ENCODE data around the gene C7orf33. TPM values are rescaled to one million over a fixed set of nuclear protein-coding genes. Genes with fewer than 3 reads are reported as not detected.
"Not testable (repeated sequence)": the region's sequence is repeated elsewhere in the genome, so short reads cannot be mapped to it uniquely, and the experiment has no call there.

Gene C7orf33
- total and polyA plus RNA-seq, 4 donors: not detected

DNA sequence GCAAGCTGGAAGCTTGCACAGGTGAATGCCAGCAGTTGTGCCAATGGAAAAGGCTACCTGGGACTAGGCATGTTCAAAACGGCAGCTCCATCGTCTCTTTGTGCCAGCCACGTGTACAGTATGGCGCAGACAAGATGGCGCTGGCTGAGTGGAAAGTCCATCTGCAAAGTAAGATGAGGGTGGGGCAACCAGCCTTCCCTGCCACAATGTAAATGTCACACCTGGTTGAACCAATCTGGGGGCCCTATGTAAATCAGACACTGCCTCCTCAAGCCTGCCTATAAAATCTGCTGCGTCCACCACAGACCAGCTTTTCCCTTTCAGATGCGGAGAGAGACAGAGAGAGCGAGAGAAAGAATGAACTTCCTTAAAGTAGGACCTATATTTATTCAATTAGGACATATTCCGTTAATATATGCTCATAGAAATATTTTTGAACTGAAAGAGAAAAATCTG is 18.5 kb upstream of the C7orf33 start:
- 92% methylated on average over 9 of the region's 9 CpGs for WGBS
- Histone ChIP-seq H3K9ac (ENCODE audit: low read depth in 1 of 2, low read length in 2 of 2) (no peak overlapping the region), H3K4me3 (ENCODE audit: low read depth in 1 of 3, low read length in 3 of 3) (no peak overlapping the region), H3K27ac (ENCODE audit: low read depth in 1 of 2, low read length in 2 of 2) (no peak overlapping the region), H3K36me3 (ENCODE audit: control insufficient read depth in 4 of 4, insufficient read depth in 3 of 4, low read depth in 1 of 4, low read length in 3 of 4) (no peaks in the 10 kb centered on the region), H3K9me3 (ENCODE audit: control insufficient read depth in 4 of 4, low read length in 3 of 4) (no peaks in the 10 kb centered on the region), H3K4me1 (ENCODE audit: control insufficient read depth in 4 of 4, insufficient read depth in 4 of 4, low read length in 3 of 4) (peaks cover 0 to 1% (median under 1%) of the 10 kb centered on the region in 4 donors), H3K27me3 (ENCODE audit: control insufficient read depth in 4 of 4, insufficient read depth in 4 of 4, low read length in 3 of 4) (no peaks in the 10 kb centered on the region)
- TF ChIP-seq, protein P1, sequence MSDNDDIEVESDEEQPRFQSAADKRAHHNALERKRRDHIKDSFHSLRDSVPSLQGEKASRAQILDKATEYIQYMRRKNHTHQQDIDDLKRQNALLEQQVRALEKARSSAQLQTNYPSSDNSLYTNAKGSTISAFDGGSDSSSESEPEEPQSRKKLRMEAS (IDR thresholded peaks at IDR 0.05): no peak
- no peak for TF ChIP-seq SP1 (IDR thresholded peaks at IDR 0.05)
- no peak for TF ChIP-seq RAD21 (IDR thresholded peaks at IDR 0.05)
- TF ChIP-seq, protein P2, sequence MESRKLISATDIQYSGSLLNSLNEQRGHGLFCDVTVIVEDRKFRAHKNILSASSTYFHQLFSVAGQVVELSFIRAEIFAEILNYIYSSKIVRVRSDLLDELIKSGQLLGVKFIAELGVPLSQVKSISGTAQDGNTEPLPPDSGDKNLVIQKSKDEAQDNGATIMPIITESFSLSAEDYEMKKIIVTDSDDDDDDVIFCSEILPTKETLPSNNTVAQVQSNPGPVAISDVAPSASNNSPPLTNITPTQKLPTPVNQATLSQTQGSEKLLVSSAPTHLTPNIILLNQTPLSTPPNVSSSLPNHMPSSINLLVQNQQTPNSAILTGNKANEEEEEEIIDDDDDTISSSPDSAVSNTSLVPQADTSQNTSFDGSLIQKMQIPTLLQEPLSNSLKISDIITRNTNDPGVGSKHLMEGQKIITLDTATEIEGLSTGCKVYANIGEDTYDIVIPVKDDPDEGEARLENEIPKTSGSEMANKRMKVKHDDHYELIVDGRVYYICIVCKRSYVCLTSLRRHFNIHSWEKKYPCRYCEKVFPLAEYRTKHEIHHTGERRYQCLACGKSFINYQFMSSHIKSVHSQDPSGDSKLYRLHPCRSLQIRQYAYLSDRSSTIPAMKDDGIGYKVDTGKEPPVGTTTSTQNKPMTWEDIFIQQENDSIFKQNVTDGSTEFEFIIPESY (IDR thresholded peaks at IDR 0.05): no peak
- TF ChIP-seq EGR1 (IDR thresholded peaks at IDR 0.05; ENCODE audit: low read depth in 2 of 2): no peak
- TF ChIP-seq, protein P3, sequence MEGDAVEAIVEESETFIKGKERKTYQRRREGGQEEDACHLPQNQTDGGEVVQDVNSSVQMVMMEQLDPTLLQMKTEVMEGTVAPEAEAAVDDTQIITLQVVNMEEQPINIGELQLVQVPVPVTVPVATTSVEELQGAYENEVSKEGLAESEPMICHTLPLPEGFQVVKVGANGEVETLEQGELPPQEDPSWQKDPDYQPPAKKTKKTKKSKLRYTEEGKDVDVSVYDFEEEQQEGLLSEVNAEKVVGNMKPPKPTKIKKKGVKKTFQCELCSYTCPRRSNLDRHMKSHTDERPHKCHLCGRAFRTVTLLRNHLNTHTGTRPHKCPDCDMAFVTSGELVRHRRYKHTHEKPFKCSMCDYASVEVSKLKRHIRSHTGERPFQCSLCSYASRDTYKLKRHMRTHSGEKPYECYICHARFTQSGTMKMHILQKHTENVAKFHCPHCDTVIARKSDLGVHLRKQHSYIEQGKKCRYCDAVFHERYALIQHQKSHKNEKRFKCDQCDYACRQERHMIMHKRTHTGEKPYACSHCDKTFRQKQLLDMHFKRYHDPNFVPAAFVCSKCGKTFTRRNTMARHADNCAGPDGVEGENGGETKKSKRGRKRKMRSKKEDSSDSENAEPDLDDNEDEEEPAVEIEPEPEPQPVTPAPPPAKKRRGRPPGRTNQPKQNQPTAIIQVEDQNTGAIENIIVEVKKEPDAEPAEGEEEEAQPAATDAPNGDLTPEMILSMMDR (IDR thresholded peaks at IDR 0.05; ENCODE audit: low read depth, low read length, missing input control): no peak
- TF ChIP-seq, protein P4, sequence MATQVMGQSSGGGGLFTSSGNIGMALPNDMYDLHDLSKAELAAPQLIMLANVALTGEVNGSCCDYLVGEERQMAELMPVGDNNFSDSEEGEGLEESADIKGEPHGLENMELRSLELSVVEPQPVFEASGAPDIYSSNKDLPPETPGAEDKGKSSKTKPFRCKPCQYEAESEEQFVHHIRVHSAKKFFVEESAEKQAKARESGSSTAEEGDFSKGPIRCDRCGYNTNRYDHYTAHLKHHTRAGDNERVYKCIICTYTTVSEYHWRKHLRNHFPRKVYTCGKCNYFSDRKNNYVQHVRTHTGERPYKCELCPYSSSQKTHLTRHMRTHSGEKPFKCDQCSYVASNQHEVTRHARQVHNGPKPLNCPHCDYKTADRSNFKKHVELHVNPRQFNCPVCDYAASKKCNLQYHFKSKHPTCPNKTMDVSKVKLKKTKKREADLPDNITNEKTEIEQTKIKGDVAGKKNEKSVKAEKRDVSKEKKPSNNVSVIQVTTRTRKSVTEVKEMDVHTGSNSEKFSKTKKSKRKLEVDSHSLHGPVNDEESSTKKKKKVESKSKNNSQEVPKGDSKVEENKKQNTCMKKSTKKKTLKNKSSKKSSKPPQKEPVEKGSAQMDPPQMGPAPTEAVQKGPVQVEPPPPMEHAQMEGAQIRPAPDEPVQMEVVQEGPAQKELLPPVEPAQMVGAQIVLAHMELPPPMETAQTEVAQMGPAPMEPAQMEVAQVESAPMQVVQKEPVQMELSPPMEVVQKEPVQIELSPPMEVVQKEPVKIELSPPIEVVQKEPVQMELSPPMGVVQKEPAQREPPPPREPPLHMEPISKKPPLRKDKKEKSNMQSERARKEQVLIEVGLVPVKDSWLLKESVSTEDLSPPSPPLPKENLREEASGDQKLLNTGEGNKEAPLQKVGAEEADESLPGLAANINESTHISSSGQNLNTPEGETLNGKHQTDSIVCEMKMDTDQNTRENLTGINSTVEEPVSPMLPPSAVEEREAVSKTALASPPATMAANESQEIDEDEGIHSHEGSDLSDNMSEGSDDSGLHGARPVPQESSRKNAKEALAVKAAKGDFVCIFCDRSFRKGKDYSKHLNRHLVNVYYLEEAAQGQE (IDR thresholded peaks at IDR 0.05): no peak
- TF ChIP-seq, protein P5, sequence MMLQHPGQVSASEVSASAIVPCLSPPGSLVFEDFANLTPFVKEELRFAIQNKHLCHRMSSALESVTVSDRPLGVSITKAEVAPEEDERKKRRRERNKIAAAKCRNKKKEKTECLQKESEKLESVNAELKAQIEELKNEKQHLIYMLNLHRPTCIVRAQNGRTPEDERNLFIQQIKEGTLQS (IDR thresholded peaks at IDR 0.05): no peak
- no peak for TF ChIP-seq FOXA2 (IDR thresholded peaks at IDR 0.05)
- TF ChIP-seq TAF1 (conservative IDR thresholded peaks at IDR 0.05): no peak
- TF ChIP-seq GABPA (IDR thresholded peaks at IDR 0.05 in 1 of 2, conservative IDR thresholded peaks at IDR 0.05 in 1 of 2): no peak
- no peak for TF ChIP-seq JUND (IDR thresholded peaks at IDR 0.05)
- no peak for TF ChIP-seq FOXA1 (IDR thresholded peaks at IDR 0.05)
- no peak for TF ChIP-seq HNF4A (conservative IDR thresholded peaks at IDR 0.05)
- TF ChIP-seq NR2F2 (IDR thresholded peaks at IDR 0.05): no peak
- TF ChIP-seq HNF4G (IDR thresholded peaks at IDR 0.05): no peak
- no peak for TF ChIP-seq YY1 (IDR thresholded peaks at IDR 0.05)
- TF ChIP-seq RXRA (IDR thresholded peaks at IDR 0.05): no peak
- DNase-seq (ENCODE audit: low spot score): no peak

DNA sequence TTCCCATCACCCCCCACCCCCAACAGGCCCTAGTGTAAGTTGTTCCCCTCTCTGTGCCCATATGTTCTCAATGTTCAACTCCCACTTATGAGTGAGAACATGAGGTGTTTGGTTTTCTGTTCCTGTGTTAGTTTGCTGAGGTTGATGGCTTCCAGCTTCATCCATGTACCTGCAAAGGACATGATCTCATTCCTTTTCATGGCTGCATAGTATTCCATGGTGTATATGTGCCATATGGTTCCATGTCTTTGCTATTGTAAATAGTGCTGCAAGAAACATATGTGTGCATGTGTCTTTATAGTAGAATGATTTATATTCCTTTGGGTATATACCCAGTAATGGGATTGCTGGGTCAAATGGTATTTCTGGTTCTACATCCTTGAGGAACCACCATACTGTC is 17.0 kb upstream of the C7orf33 start:
- not testable (repeated sequence) for H3K27me3 ChIP-seq (ENCODE audit: control insufficient read depth in 4 of 4, insufficient read depth in 4 of 4, low read length in 3 of 4); DNase-seq (ENCODE audit: low spot score); H3K9ac ChIP-seq (ENCODE audit: low read depth in 1 of 2, low read length in 2 of 2); H3K4me1 ChIP-seq (ENCODE audit: control insufficient read depth in 4 of 4, insufficient read depth in 4 of 4, low read length in 3 of 4); H3K27ac ChIP-seq (ENCODE audit: low read depth in 1 of 2, low read length in 2 of 2); H3K9me3 ChIP-seq (ENCODE audit: control insufficient read depth in 4 of 4, low read length in 3 of 4); H3K36me3 ChIP-seq (ENCODE audit: control insufficient read depth in 4 of 4, insufficient read depth in 3 of 4, low read depth in 1 of 4, low read length in 3 of 4); H3K4me3 ChIP-seq (ENCODE audit: low read depth in 1 of 3, low read length in 3 of 3)

Data from liver (tissue), 9 donors.